ENCODE measurements around the gene ACY1. TPM values are rescaled to one million over a fixed set of nuclear protein-coding genes. Genes with fewer than 3 reads are reported as not detected.
A peak's percentile ranks its signal among the peaks of the same experiment; 100 is the strongest.

Gene ACY1
- total and polyA plus RNA-seq, 2 donors (not counting 3 experiments of a cell fraction or from before 2014, with no cell fraction given): 13.4 to 32.9 TPM

DNA sequence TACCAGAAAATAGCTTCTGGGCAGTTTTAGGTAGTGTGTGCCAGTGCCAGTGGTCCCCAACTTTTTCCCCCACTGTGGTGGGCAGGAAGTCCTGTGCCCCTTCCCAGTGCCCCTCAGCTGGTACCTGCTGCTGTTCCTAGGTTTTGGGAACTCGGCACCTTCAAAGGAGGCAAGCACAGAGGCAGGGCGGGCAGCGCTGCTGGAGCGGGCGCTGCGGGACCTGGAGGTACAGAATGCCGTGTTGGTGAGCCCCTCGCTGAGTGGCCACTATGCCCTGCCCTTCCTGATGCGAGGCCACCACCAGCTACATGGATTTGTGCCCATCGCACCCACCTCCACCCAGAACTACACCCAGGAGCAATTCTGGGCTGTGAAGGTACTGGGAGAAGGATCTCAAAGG lies 3.1 kb upstream of the ACY1 start:
- Histone ChIP-seq H3K27me3 (ENCODE audit: control insufficient read depth in 2 of 2, insufficient read depth in 2 of 2, low read length in 2 of 2) (no peaks in the 10 kb centered on the region), H3K9ac (replicated peaks; ENCODE audit: extremely low read depth, insufficient read depth, low read length) (no peak overlapping the region), H3K27ac (ENCODE audit: insufficient read depth, low read depth, low read length) (no peak overlapping the region), H2AFZ (ENCODE audit: low read depth, low read length) (no peak overlapping the region), H3K4me2 (ENCODE audit: insufficient read depth, low read length) (no peak overlapping the region), H3K9me1 (replicated peaks; ENCODE audit: control insufficient read depth, extremely low read depth, insufficient read depth, low read length) (no peaks in the 10 kb centered on the region), H3K4me1 (ENCODE audit: control insufficient read depth, extremely low read depth, insufficient read depth, low read length) (peaks cover 21% of the 10 kb centered on the region), H3K4me3 (replicated peaks in 1 of 3; ENCODE audit: insufficient read depth in 1 of 3, low read depth in 1 of 3, low read length in 3 of 3) (no peak overlapping the region), H3K36me3 (ENCODE audit: control insufficient read depth in 2 of 2, extremely low read depth in 1 of 2, insufficient read depth in 2 of 2, low read length in 2 of 2) (no peaks in the 10 kb centered on the region), H4K20me1 (replicated peaks; ENCODE audit: control insufficient read depth, extremely low read depth, insufficient read depth, low read length) (no peaks in the 10 kb centered on the region), H3K9me3 (replicated peaks; ENCODE audit: control insufficient read depth, insufficient read depth, low read length) (no peaks in the 10 kb centered on the region), H3K79me2 (ENCODE audit: control insufficient read depth, insufficient read depth, low read length) (no peaks in the 10 kb centered on the region)
- FAIRE-seq (no peak), DNase-seq (ENCODE audit: low read depth, low spot score) (no peak)
- intact Hi-C loops (cut with micrococcal nuclease) (no loop called here), dilution Hi-C loops (cut with MboI; ENCODE audit: extremely low pct_ligation_motif_present, low sequenced_read_pairs) (no loop called here)
- no peak for TF ChIP-seq JUN (IDR thresholded peaks at IDR 0.05; ENCODE audit: borderline replicate concordance, insufficient read depth, insufficient read length, low read depth)
- TF ChIP-seq GATA2 (IDR thresholded peaks at IDR 0.05; ENCODE audit: insufficient read depth, insufficient read length, low read depth, low read length): no peak
- TF ChIP-seq MYC (IDR thresholded peaks at IDR 0.05; ENCODE audit: low read depth, low read length): no peak
- no peak for TF ChIP-seq FOS (IDR thresholded peaks at IDR 0.05; ENCODE audit: borderline replicate concordance, insufficient read depth, low read length)
- TF ChIP-seq EZH2 (IDR thresholded peaks at IDR 0.05; ENCODE audit: borderline replicate concordance, low read depth, low read length, severe bottlenecking): no peak
- BruUV-seq (replicated peaks): no TSS peak
- POLR2A ChIA-PET: no interaction called here
- CTCF ChIA-PET: no interaction called here

DNA sequence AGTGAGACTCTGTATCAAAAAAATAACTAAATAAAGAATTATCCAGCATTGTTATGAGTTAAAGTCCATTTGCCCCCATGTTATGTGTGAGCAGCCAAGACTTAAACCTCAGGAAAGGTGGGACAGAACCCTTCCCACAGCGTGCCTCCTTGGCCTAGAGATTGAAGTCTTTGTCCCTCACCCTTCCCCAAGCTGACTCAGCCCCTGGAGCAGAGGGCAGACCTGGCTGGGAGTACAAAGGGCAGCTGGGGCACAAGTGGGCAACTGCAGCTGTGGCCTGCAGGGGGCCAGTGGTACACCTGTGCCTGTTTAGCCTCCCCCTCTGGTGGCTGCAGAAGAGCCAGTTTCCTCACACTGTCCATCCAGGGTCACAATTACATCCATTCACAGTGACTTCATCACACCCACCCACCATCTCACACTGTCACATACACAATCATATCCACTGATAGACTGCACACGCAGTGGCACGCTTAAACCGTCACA lies 940 bp upstream of the ACY1 start:
- Histone ChIP-seq H4K20me1 (replicated peaks; ENCODE audit: control insufficient read depth, extremely low read depth, insufficient read depth, low read length) (no peaks in the 10 kb centered on the region), H3K36me3 (ENCODE audit: control insufficient read depth in 2 of 2, extremely low read depth in 1 of 2, insufficient read depth in 2 of 2, low read length in 2 of 2) (no peaks in the 10 kb centered on the region), H3K27ac (ENCODE audit: insufficient read depth, low read depth, low read length) (no peak overlapping the region), H3K4me2 (ENCODE audit: insufficient read depth, low read length) (peak overlapping the region; percentile 12), H3K9me1 (replicated peaks; ENCODE audit: control insufficient read depth, extremely low read depth, insufficient read depth, low read length) (no peaks in the 10 kb centered on the region), H2AFZ (ENCODE audit: low read depth, low read length) (peak overlapping the region; percentile 8), H3K4me1 (ENCODE audit: control insufficient read depth, extremely low read depth, insufficient read depth, low read length) (peaks cover 14% of the 10 kb centered on the region), H3K9me3 (replicated peaks; ENCODE audit: control insufficient read depth, insufficient read depth, low read length) (no peaks in the 10 kb centered on the region), H3K27me3 (ENCODE audit: control insufficient read depth in 2 of 2, insufficient read depth in 2 of 2, low read length in 2 of 2) (no peaks in the 10 kb centered on the region), H3K79me2 (ENCODE audit: control insufficient read depth, insufficient read depth, low read length) (no peaks in the 10 kb centered on the region), H3K9ac (replicated peaks; ENCODE audit: extremely low read depth, insufficient read depth, low read length) (no peak overlapping the region), H3K4me3 (replicated peaks in 1 of 3; ENCODE audit: insufficient read depth in 1 of 3, low read depth in 1 of 3, low read length in 3 of 3) (peak overlapping the region in 2 of 3 experiments; percentile 5 to 48)
- FAIRE-seq (no peak), DNase-seq (ENCODE audit: low read depth, low spot score) (no peak)
- TF ChIP-seq POLR2AphosphoS5 (IDR thresholded peaks at IDR 0.05; ENCODE audit: insufficient read depth, low read depth, low read length): peak; percentile 41
- TF ChIP-seq MYC (IDR thresholded peaks at IDR 0.05; ENCODE audit: low read depth, low read length): peak; percentile 13
- TF ChIP-seq, protein P1, sequence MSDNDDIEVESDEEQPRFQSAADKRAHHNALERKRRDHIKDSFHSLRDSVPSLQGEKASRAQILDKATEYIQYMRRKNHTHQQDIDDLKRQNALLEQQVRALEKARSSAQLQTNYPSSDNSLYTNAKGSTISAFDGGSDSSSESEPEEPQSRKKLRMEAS (IDR thresholded peaks at IDR 0.05; ENCODE audit: insufficient read depth, insufficient read length): peak; percentile 43
- no peak for TF ChIP-seq JUN (IDR thresholded peaks at IDR 0.05; ENCODE audit: borderline replicate concordance, insufficient read depth, insufficient read length, low read depth)
- TF ChIP-seq, protein P2, sequence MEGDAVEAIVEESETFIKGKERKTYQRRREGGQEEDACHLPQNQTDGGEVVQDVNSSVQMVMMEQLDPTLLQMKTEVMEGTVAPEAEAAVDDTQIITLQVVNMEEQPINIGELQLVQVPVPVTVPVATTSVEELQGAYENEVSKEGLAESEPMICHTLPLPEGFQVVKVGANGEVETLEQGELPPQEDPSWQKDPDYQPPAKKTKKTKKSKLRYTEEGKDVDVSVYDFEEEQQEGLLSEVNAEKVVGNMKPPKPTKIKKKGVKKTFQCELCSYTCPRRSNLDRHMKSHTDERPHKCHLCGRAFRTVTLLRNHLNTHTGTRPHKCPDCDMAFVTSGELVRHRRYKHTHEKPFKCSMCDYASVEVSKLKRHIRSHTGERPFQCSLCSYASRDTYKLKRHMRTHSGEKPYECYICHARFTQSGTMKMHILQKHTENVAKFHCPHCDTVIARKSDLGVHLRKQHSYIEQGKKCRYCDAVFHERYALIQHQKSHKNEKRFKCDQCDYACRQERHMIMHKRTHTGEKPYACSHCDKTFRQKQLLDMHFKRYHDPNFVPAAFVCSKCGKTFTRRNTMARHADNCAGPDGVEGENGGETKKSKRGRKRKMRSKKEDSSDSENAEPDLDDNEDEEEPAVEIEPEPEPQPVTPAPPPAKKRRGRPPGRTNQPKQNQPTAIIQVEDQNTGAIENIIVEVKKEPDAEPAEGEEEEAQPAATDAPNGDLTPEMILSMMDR (IDR thresholded peaks at IDR 0.05; ENCODE audit: extremely low read depth in 1 of 2, insufficient read depth in 1 of 2, low read depth in 1 of 2, low read length in 2 of 2): peak; percentile 69 to 81
- ChIA-PET POLR2A (interaction anchor here (0.7 to 1.9 kb wide), 4 partner anchors 9 to 14 kb away, joined by 3 to 15 read pairs (median 5); partner anchors contain the start of genes ABHD14B and RPL29), CTCF (interaction anchor here (0.8 to 3.0 kb wide), 12 partner anchors 8 to 75 kb away, joined by 3 to 37 read pairs (median 6); partner anchors contain the start of genes ABHD14A, ABHD14B, DUSP7 and PARP3)
- BruUV-seq (replicated peaks): TSS peak; percentile 40
- intact Hi-C loops (cut with micrococcal nuclease) (loop anchor here (2.0 kb wide), 1 partner anchor 40 kb away; the partner anchor contains the start of gene PARP3), dilution Hi-C loops (cut with MboI; ENCODE audit: extremely low pct_ligation_motif_present, low sequenced_read_pairs) (no loop called here)

All from endothelial cell of umbilical vein (primary cell).